Glutamatergic neuron (in vitro differentiated cells): ENCODE data around the gene ANKRD33B. TPM values are rescaled to one million over a fixed set of nuclear protein-coding genes. Genes with fewer than 3 reads are reported as not detected.

ENCODE experiments used
- DNase-seq: peaks from one replicate; pipeline ENCODE4 v3.0.0; 2022
- H3K27ac Mint-ChIP-seq: one replicate; pipeline ENCODE4 v1.8.0; 2020; ENCODE audit warnings: mild to moderate bottlenecking, mixed read lengths, inconsistent platforms; ENCODE audit not compliant: unreplicated experiment
- H3K27me3 Mint-ChIP-seq: one replicate; pipeline ENCODE4 v1.8.0; 2020; ENCODE audit warnings: mild to moderate bottlenecking, moderate library complexity, mixed read lengths, inconsistent platforms; ENCODE audit not compliant: unreplicated experiment
- H3K36me3 Mint-ChIP-seq: one replicate; pipeline ENCODE4 v1.8.0; 2020; ENCODE audit warnings: mild to moderate bottlenecking, mixed read lengths, inconsistent platforms; ENCODE audit not compliant: unreplicated experiment
- H3K4me1 Mint-ChIP-seq: one replicate; pipeline ENCODE4 v1.8.0; 2020; ENCODE audit warnings: mild to moderate bottlenecking, low read depth, mixed read lengths, inconsistent platforms; ENCODE audit not compliant: unreplicated experiment
- H3K4me3 Mint-ChIP-seq: one replicate; pipeline ENCODE4 v1.8.0; 2020; ENCODE audit warnings: mild to moderate bottlenecking, mixed read lengths, inconsistent platforms; ENCODE audit not compliant: unreplicated experiment
- H3K9me3 Mint-ChIP-seq: one replicate; pipeline ENCODE4 v1.8.0; 2020; ENCODE audit warnings: mild to moderate bottlenecking, moderate library complexity, mixed read lengths, inconsistent platforms; ENCODE audit not compliant: unreplicated experiment
- total RNA-seq: library from RNA; stranded (reverse); fragmentation: NEBNext Ultra II Directional; extraction: Animal tissue kit (Norgen Biotek cat#: 25700); gene quantifications from one replicate; pipeline ENCODE4 v1.2.1, GENCODE V29; 2021; ENCODE audit not compliant: unreplicated experiment
- TF ChIP-seq, protein P1 (sequence below): fragments of 200-600 bp; sonication (generic); IDR thresholded peaks from one replicate; pipeline ENCODE4 v1.5.0; 2021; ENCODE audit not compliant: partially characterized antibody, unreplicated experiment

ANKRD33B gene
- total RNA-seq, 1 donor from 2014 or later: 14.5 TPM

DNA sequence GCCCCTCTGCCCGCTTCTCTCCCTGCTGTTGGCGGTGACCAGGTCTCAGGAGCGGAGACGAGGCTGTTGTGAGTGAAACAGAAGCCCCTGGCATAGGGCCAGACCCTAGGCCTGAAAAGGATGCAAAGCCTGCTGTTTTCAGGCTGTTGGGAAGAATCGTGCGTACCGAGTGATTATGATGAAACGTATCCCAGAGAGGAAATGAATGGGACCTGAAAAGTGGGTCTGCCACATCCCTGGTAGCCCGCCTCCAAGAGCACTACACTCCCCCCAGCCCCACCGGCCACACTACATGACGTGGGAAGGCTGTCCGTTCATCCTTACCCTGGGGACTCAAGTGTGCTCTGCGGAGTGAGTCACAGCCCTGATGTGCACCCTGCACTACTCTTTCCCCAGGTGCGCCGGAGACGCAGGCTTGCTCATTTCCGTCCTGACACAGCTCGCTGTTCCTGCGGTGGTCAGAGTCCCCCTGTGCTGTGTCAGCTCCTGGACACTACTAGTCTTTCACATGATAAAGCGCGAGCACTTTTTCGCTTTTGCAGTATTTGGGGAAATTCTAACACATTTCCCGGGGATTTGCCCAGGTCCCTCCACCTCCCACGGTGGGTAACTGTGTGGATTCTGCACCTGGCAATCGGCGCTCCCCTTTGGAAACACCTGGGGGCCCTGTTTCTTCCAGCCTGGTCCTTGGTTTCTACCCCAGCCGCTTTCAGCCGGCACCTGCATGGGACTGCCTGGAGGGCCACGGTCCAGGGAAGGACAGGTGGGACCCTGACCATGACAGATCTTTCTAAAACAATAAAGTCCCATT is 91.5 kb downstream of the ANKRD33B start:
- DNase-seq: no peak
- H3K27ac Mint-ChIP-seq: no peak overlapping the region

GRCh38 chr5:10655972-10656830 is 92.3 kb downstream of the ANKRD33B start:
- Mint-ChIP-seq H3K4me3 (no peak overlapping the region), H3K9me3 (peaks cover 2% of the 10 kb centered on the region), H3K27ac (no peak overlapping the region), H3K27me3 (no peaks in the 10 kb centered on the region), H3K4me1 (peaks cover 2% of the 10 kb centered on the region), H3K36me3 (peaks cover 10% of the 10 kb centered on the region)
- TF ChIP-seq, protein P1, sequence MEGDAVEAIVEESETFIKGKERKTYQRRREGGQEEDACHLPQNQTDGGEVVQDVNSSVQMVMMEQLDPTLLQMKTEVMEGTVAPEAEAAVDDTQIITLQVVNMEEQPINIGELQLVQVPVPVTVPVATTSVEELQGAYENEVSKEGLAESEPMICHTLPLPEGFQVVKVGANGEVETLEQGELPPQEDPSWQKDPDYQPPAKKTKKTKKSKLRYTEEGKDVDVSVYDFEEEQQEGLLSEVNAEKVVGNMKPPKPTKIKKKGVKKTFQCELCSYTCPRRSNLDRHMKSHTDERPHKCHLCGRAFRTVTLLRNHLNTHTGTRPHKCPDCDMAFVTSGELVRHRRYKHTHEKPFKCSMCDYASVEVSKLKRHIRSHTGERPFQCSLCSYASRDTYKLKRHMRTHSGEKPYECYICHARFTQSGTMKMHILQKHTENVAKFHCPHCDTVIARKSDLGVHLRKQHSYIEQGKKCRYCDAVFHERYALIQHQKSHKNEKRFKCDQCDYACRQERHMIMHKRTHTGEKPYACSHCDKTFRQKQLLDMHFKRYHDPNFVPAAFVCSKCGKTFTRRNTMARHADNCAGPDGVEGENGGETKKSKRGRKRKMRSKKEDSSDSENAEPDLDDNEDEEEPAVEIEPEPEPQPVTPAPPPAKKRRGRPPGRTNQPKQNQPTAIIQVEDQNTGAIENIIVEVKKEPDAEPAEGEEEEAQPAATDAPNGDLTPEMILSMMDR: no peak
- DNase-seq: no peak

More for the DNA sequence above, 91.5 kb downstream of the ANKRD33B start:
- peaks cover 2% of the 10 kb centered on the region for H3K4me1 Mint-ChIP-seq
- peaks cover 10% of the 10 kb centered on the region for H3K36me3 Mint-ChIP-seq
- H3K9me3 Mint-ChIP-seq: peaks cover 2% of the 10 kb centered on the region
- no peaks in the 10 kb centered on the region for H3K27me3 Mint-ChIP-seq
- TF ChIP-seq, protein P1: no peak
- H3K4me3 Mint-ChIP-seq: no peak overlapping the region

DNA sequence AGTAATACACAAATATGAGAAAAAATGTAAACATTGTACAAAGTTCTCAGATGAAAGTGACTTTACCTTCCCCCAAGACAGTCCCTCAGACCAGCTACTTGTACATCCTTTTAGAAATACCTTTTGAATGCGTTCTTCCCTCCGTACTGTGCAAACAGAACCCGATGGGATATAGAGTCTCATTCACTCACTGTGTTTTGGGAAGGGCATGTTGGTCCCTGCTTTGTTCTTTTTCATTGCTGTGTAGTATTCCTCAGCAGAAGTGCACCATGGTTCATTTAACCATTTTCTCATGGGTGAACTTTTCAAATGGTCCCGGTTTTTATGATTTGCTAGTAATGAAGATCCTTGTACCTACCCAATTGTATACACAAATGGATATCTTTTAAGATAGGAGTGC is 94.4 kb downstream of the ANKRD33B start:
- DNase-seq: no peak
- no peak overlapping the region for H3K4me3 Mint-ChIP-seq
- H3K9me3 Mint-ChIP-seq: peaks cover 3% of the 10 kb centered on the region
- H3K27ac Mint-ChIP-seq: no peak overlapping the region
- TF ChIP-seq, protein P1: no peak
- H3K27me3 Mint-ChIP-seq: peaks cover 8% of the 10 kb centered on the region
- peaks cover 10% of the 10 kb centered on the region for H3K36me3 Mint-ChIP-seq
- peaks cover 2% of the 10 kb centered on the region for H3K4me1 Mint-ChIP-seq

GRCh38 chr5:10660135-10660534 is 96.3 kb downstream of the ANKRD33B start:
- Mint-ChIP-seq H3K27me3 (peaks cover 8% of the 10 kb centered on the region), H3K9me3 (peaks cover 2% of the 10 kb centered on the region), H3K4me1 (peaks cover under 1% of the 10 kb centered on the region), H3K36me3 (no peaks in the 10 kb centered on the region), H3K27ac (no peak overlapping the region), H3K4me3 (no peak overlapping the region)
- TF ChIP-seq, protein P1: no peak
- DNase-seq: no peak
